Midbrain (tissue), 1 donor: Measurements from ENCODE around the gene TMOD3.

ENCODE experiments used
- DNase-seq: peaks from one replicate; lab custom pipeline; 2025; lab: John Stamatoyannopoulos, UW

Gene TMOD3

GRCh38 chr15:51908316-51908715 lies 78.9 kb downstream of the TMOD3 start:
- DNase-seq, result no peak

GRCh38 chr15:51909584-51909983 lies 80.1 kb downstream of the TMOD3 start:
- no peak for DNase-seq

- no peak for DNase-seq
Measured at GRCh38 chr15:51912528-51912927, 83.1 kb downstream of the TMOD3 start.

GRCh38 chr15:51917493-51917892 lies 88.0 kb downstream of the TMOD3 start:
- no peak for DNase-seq

- peak; percentile 26 for DNase-seq
Measured at GRCh38 chr15:51924156-51925068, 95.0 kb downstream of the TMOD3 start.

GRCh38 chr15:51926809-51927208 lies 97.4 kb downstream of the TMOD3 start:
- DNase-seq, result no peak

- no peak for DNase-seq
Measured at GRCh38 chr15:51931016-51931415, 101.6 kb downstream of the TMOD3 start.

GRCh38 chr15:51931638-51932037 lies 102.2 kb downstream of the TMOD3 start:
- DNase-seq, result no peak

- no peak for DNase-seq
Measured at GRCh38 chr15:51932161-51932560, 102.7 kb downstream of the TMOD3 start.

GRCh38 chr15:51935466-51936104 lies 106.1 kb downstream of the TMOD3 start:
- no peak for DNase-seq

- no peak for DNase-seq
Measured at GRCh38 chr15:51936105-51936478, 106.6 kb downstream of the TMOD3 start.

- DNase-seq, result no peak
Measured at GRCh38 chr15:51938286-51938685, 108.8 kb downstream of the TMOD3 start.

GRCh38 chr15:51939216-51939615 lies 109.8 kb downstream of the TMOD3 start:
- DNase-seq, result no peak

- DNase-seq, result no peak
Measured at GRCh38 chr15:51947124-51947523, 117.7 kb downstream of the TMOD3 start.

- DNase-seq, result no peak
Measured at GRCh38 chr15:51952805-51953204, 123.4 kb downstream of the TMOD3 start.

- DNase-seq, result no peak
Measured at GRCh38 chr15:51955504-51955903, 126.1 kb downstream of the TMOD3 start.
